Stimulated activated naive CD4-positive, alpha-beta T cell (primary cell): ENCODE results near the gene PLEKHG2.
A peak's percentile ranks its signal among the peaks of the same experiment; 100 is the strongest.

Source experiments
- DNase-seq, 6 experiments: peaks; one replicate each; lab custom pipeline; 2025; lab: John Stamatoyannopoulos, UW

Gene PLEKHG2

DNA sequence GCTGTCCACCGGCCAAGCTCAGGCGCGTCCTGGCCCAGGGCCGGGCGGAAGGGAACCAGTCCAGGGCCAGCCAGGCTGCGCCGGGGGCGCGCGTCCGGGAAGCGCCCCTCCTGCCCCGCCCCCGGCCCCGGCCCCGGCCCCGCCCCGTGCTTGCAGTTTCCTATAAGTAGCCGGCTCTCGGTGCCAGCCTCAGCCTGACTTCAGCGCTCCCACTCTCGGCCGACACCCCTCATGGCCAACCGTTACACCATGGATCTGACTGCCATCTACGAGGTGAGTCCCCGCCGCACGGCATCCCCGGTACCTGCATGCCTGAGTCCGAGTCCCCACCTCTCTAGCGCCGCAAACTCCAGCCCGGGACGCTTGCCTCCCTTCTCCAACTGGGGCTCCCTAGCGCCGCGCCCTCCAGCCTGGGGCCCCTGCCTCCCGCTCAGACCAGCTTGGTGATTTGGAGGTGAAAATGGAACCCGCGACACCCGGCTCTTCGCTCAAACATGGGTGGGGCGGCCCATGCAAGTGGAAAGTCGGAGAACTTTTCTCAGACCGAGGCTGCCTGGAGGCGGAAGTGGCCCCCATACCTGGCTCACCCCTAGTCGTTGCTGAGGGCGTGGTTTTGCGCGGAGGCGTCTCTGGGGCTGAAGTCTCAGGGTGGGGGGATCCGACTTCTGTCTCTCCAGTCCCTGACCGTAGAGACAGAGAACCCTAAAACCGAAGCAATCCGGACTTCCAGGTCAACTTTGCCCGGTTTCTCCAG is 5.6 kb upstream of the PLEKHG2 start, which contains the start of gene ZFP36:
Gene ZFP36 (plus strand): TSS at position 192 of the 754 bp plus-strand sequence. CDS start 58 bp downstream, at position 250.
- peak; percentile 85 to 98 (median 90) for DNase-seq

DNA sequence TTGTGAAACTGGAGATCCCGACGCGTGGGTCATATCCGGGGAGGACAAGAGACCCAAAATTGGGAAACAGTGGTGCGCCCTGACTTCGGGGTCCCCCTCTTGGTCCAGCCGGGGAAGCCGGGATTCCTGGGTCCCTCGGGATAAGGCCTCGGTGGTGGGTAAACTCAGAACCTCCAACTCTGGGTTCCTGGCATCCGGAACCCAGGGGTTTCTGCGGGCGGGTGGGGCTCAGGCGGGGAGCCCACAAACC is 5.1 kb upstream of the PLEKHG2 start:
- DNase-seq: peak in 1 of 6 experiments; percentile 88

DNA sequence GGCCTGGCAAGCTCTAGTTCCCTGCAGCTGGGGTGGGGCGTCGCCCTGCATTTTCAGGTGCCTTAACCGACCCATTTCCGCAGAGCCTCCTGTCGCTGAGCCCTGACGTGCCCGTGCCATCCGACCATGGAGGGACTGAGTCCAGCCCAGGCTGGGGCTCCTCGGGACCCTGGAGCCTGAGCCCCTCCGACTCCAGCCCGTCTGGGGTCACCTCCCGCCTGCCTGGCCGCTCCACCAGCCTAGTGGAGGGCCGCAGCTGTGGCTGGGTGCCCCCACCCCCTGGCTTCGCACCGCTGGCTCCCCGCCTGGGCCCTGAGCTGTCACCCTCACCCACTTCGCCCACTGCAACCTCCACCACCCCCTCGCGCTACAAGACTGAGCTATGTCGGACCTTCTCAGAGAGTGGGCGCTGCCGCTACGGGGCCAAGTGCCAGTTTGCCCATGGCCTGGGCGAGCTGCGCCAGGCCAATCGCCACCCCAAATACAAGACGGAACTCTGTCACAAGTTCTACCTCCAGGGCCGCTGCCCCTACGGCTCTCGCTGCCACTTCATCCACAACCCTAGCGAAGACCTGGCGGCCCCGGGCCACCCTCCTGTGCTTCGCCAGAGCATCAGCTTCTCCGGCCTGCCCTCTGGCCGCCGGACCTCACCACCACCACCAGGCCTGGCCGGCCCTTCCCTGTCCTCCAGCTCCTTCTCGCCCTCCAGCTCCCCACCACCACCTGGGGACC is 4.6 kb upstream of the PLEKHG2 start:
- peak; percentile 60 to 84 (median 74) for DNase-seq

DNA sequence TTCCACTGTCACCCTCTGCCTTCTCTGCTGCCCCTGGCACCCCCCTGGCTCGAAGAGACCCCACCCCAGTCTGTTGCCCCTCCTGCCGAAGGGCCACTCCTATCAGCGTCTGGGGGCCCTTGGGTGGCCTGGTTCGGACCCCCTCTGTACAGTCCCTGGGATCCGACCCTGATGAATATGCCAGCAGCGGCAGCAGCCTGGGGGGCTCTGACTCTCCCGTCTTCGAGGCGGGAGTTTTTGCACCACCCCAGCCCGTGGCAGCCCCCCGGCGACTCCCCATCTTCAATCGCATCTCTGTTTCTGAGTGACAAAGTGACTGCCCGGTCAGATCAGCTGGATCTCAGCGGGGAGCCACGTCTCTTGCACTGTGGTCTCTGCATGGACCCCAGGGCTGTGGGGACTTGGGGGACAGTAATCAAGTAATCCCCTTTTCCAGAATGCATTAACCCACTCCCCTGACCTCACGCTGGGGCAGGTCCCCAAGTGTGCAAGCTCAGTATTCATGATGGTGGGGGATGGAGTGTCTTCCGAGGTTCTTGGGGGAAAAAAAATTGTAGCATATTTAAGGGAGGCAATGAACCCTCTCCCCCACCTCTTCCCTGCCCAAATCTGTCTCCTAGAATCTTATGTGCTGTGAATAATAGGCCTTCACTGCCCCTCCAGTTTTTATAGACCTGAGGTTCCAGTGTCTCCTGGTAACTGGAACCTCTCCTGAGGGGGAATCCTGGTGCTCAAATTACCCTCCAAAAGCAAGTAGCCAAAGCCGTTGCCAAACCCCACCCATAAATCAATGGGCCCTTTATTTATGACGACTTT is 3.9 kb upstream of the PLEKHG2 start:
- peak in 5 of 6 experiments; percentile 28 to 54 (median 44) for DNase-seq

DNA sequence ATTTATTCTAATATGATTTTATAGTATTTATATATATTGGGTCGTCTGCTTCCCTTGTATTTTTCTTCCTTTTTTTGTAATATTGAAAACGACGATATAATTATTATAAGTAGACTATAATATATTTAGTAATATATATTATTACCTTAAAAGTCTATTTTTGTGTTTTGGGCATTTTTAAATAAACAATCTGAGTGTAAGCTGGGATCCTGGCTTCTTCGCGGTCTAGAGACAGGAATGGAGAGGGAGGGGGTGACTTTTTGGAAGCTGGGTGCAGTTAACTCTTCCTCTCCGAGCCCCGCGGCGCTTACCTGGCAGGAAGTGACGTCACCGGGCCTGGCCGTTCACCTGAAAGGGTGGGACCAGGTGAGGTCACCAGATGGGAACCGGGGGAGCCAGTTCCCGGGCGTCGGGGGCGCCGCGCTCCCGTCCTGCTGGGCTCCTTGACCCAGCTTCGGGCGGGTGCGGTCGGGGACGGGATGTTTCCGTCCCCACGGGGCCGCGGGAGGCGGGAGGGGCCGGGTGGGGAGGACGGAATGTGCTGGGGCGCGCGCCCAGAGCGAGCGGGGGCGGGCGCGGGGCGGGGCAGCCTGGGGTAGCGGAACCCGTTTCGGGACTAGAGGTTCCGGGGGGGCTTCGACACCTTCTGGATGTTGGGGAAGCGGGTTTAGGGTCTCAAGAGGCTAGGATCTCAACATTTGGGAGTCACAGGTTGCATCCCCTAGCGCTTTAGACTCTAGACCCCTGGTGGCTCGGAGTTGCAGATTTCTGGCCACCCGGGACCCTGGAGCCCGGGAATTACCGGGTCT is 3.1 kb upstream of the PLEKHG2 start:
- peak; percentile 76 to 89 (median 82) for DNase-seq

DNA sequence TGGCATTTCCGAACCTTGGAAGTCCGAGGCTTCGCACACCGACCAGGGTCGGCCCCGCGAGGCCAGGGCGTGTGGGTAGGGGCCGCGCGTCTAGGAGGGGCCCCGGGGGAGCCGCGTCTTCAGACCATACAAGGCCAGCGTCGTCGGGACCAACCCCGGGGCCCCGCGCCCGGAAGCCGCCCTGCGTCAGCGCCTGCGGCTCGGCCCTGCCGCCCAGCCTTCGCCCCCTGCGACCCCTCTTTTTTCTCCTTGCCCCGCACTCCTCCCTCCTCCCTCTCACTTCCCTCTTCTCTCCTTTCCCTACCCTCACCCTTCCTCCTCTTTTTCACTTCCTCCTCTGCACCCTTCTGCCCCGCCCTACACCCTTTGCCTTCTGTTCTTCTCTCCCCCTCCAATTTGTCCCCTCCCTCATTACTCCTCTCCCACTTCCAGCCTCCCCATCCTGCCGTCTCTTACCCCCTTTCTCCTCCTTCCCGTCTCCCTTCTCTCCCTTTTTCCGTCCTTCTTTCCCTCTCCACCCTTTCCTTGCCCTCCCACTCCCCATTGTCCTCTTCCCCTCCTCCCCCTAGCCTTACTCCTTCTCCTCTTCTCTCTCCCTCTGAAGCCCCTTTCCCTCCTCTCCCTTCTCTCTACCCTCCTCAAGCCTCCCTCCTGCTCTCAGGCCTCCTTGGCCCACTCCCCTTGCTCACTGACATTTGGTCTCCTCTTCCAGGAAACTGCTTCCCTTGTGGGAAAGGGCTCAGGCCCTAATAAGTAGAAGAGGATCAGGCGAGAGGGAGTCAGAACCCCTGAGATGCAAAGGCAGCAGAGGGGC is 2.2 kb upstream of the PLEKHG2 start:
- DNase-seq: peak; percentile 62 to 84 (median 72)

DNA sequence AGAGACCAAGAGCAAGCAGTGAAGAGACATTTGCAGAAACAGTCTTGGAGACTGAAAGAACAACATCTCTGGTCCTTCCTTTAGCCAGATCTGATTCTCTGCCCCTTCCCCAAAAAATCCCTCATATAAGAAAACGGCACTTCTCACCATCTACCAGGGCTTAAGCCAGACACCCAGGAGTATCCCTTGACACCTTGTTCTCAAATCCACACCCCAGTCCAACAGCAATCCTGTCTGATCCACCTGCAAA is 1.7 kb upstream of the PLEKHG2 start:
- DNase-seq: no peak

DNA sequence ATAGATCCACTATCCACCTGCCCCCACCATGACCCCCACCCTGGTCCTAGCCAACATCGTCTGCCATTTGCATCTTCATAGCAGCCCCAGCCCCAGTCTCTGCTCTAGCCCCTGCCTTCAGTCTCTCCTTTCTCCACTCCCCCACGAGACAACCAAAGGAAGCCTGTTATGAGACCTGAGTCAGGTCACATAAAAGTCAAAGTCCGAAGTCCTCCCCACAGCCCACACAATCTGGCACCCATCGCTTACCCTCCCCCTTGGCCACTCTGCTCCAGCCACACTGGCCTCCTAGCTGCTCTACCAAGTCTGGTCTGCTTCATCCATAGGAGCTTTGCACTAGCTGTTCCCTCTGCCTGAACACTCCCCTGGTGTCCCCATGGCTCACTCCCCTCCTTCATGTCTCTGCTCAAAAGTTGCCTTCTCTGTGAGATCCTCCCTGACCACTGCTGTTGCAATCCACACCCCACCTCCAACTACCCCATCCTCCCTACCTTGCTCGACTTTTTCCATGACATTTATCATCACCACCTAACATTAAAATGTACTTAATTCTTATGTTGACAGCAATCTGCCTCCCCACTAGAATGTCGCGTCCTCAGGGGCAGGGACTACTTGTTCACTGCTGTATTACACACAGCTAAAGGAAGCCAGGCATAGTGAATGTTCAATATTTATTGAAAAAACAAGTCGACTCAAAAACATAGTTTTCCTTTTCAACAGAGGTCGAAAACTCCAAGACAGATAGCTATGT is 1.2 kb upstream of the PLEKHG2 start:
- DNase-seq: peak in 2 of 6 experiments; percentile 21 to 34

DNA sequence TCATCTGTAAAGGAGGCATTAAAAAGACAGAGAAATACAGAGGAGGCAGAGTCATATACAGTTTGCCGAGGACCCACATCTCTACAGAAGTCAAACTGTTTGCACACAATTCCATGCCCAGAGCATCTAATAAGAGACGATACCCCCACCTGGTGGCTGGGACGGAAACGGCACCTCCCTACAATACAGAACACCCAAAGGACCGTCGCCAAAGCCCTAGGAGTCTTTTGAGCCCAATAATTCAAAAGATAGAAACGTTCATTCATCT is 703 bp upstream of the PLEKHG2 start:
- peak; percentile 89 to 99 (median 92) for DNase-seq

DNA sequence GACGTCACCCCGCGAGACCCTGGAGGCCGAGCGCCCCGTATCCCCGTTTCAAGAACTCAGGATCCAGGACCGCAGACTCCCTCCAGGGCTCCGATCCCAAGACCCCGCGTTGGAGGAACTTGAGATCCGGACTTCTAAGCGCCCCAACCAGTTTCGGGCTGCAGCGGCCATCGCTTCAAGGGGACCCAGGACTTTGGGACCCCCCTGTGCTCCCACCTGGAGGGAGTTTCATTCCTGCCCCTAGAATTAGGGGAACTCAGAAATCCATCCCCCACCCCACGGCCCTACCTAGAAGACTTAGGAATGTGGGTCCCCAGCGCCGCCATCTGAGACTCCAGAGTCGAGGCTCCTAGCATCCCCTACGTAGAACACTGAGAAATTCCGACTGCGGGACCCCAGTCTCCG is 400 bp downstream of the PLEKHG2 start:
- peak in 2 of 6 experiments; percentile 33 to 41 for DNase-seq

DNA sequence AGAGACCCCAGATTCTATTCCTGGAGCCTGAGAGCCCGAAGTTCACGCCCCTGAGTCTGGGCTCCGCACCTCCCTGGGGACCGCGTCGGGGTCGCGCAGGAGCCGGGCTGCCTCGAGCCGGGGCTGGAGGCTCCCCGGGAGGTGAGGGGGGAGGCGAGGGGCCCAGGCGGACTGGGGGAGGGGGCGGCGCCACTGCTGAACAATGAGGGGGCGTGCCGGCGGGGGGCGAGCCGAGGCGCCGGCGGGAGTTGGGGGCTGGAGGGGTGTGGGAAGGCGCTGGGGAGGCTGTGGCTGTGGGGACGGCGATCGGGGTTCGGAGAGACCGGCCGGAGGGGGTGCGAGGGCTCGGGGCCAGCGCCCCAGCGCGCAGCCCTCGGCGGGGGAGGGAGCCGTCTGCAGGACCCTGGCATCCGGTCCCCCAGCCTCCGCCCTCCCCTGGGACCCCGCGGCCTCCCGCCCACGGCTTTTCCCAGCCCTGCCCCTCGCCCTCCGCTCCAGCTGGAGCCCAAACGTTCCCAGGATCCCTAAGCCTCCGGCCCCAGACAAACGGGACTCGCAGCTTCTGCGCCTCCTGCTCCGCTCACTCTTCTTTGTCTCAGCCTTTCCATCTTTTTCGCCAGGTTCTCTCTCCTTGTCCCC is 922 bp downstream of the PLEKHG2 start:
- DNase-seq: peak in 3 of 6 experiments; percentile 34 to 41 (median 41)

DNA sequence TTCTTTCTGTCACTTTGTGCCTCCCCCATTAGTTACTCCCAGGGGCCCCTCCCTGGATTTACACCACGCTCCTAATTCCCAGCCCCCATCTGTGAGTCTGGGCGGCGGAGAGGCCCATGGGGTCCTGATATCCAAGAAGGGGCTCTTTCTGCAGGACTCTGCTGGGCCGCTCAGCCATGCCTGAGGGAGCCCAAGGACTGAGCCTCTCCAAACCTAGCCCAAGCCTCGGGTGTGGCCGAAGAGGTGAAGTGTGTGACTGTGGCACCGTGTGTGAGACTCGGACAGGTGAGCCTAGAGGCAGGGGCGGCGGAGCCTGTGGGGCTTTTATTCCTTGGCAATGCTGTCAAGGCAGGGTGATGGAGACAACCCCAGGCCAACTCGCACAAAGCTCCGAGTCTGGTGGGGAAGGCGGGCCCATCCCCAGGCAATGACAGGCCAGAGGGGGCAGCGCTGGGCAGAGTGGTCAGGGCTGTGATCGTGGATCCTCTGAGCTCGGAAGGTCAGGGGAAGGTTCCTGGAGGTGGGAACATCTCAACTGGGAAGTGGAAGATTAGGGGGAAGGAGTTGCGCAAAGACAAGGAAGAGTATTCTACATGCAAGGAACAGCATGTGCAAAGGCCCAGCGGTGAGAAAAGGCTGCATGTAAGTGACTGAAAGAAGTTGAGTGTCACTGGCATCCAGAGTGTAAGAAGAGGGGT is 1.6 kb downstream of the PLEKHG2 start:
- peak in 3 of 6 experiments; percentile 11 to 25 (median 19) for DNase-seq

DNA sequence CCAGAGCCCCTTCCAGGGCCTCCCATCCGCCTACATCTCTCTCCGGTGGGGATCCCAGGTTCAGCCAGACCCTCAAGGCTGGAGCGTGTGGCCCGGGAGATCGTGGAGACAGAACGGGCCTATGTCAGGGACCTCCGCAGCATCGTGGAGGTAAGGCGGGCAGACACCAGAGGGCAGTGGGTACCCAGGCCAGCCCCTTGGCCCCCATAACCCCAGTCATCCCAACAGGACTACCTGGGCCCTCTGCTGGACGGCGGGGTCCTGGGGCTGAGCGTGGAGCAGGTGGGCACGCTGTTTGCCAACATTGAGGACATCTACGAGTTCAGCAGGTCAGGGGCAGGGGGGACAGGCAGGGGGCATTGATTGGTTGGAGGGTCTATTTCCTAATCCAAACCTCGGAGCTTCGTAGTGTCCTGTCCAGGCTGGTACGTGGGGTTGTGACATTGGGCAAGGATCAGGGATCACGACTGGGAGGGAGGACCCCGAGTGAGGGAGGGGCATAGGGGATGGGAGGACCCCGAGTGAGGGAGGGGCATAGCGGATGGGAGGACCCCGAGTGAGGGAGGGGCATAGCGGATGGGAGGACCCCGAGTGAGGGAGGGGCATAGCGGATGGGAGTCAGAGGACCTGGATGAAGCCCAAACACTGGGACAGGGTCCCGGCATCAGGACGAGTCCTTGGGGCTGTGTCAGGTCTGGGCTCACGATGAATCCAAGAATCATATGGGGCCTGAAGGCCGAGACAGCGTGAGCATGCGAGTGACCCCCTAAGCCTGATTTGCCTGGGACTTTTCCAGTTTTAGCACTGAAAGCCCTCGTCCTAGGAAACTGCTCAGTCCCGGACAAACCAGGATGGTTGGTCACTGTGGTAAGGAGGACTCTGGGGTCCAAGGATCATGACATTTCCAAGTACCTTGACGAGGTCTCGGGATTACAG is 2.9 kb downstream of the PLEKHG2 start:
- no peak for DNase-seq

DNA sequence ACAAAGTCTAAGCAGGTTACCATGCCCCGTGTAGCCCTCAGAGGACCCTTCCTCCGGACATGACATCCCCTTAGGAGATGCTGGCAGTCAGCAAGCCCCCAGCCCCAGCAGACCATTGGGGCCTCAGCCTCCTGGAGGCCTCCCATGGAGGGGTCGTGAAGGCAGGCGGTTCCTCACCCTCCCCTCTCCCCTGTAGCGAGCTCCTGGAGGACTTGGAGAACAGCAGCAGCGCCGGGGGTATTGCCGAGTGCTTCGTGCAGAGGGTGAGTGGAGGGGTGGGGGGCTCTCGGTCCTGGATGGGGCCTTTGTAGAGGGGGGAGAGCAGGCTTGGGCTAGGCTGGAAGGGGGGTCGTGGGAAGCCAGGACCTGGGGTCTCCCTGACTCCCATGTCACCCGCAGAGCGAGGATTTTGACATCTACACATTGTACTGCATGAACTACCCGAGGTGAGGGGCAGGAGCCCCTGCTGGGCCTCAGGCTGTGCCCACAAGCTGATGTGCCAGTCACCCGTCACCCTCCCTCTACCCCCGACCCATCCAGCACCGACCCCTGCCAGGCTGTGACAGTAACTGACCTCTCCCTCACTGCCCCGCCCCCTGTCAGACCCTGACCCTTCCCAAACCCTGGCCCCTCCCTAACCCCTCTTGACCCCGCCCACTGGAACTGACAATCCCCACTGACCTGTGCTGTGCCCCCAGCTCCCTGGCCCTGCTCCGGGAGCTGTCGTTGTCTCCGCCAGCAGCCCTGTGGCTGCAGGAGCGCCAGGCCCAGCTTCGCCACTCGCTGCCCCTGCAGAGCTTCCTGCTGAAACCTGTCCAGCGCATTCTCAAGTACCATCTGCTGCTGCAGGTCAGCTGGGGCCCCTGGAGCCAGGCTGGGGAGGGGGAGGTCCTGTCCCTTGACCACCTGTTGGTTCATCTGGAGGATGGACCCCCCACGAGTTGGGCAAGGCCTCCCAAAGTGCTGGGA is 4.0 kb downstream of the PLEKHG2 start:
- DNase-seq: peak in 1 of 6 experiments; percentile 11

DNA sequence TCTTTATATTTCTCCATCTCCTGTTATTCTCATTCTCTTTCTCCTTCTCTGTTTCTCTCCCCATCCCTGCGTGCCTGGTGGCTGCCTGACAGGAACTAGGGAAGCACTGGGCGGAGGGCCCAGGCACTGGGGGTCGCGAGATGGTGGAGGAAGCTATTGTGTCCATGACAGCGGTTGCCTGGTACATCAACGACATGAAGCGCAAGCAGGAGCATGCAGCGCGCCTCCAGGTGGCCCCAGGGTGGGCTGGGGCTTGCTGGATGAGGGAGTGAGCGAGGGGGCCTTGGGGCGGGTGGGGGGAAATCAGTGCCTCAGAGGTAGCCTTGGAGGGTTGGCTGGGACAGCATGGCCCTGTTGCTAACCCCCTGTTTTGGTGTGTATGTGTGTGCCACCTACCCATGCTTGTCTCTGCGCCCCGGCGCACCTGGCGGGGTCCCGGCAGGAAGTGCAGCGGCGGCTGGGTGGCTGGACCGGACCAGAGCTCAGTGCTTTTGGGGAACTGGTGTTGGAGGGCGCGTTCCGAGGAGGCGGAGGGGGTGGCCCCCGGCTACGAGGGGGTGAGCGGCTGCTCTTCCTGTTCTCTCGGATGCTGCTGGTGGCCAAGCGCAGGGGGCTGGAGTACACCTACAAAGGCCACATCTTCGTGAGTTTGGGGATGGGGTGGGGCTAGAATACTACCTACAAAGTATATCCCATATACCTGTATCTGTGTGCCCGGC is 5.2 kb downstream of the PLEKHG2 start:
- no peak for DNase-seq

DNA sequence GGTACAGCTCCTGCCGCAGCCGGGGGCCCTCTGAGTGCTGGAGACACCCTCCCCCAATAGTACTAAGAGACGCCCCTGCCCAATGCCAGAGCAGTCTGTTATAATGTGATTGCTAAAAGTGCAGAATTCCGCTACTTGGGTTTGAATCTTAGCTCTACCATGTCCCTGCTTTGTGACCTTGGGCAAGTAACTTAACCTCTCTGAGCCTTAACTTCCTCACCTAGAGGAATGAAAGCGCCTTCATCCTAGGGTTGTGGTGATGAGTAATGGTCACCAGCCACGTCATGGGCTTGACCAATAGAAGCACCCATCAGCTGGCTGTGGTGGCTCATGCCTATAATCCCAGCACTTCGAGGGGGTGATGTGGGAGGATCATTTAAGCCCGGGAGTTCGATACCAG is 6.5 kb downstream of the PLEKHG2 start:
- no peak for DNase-seq

DNA sequence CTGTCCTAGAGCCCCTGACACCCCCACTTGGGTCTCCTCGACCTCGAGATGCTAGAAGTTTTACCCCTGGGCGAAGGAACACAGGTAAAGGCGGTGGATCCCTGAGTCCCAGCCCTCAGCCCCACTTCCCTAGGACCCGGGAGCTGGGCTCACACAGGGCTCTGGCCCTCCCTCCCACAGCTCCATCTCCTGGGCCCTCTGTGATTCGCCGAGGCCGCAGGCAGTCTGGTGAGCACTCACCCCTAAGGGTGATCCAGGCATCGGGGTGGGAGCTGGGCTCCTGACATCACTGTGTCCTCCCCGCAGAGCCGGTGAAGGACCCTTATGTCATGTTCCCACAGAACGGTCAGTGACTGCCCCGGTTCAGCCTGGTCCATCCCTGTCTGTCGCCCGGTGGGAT is 8.3 kb downstream of the PLEKHG2 start:
- no peak for DNase-seq
